Muscle layer of colon (tissue), 2 donors: ENCODE measurements around the gene RRP1B.

Source experiments
- H3K27ac ChIP-seq: one replicate; pipeline ENCODE4 v1.7.0; 2013; ENCODE audit warnings: low read depth, mild to moderate bottlenecking, low read length, moderate library complexity
- H3K27me3 ChIP-seq, 2 donors: one replicate each; pipeline ENCODE4 v1.7.0; 2013; ENCODE audit warnings: low read length in 2 of 2, mild to moderate bottlenecking in 2 of 2; ENCODE audit not compliant: insufficient read depth in 2 of 2, control insufficient read depth in 1 of 2
- H3K36me3 ChIP-seq: one replicate; pipeline ENCODE4 v1.7.0; 2013; ENCODE audit warnings: mild to moderate bottlenecking, low read length; ENCODE audit not compliant: insufficient read depth
- H3K4me1 ChIP-seq: one replicate; pipeline ENCODE4 v1.7.0; 2013; ENCODE audit warnings: mild to moderate bottlenecking, low read length; ENCODE audit not compliant: insufficient read depth
- H3K4me3 ChIP-seq, 2 donors: one replicate each; pipeline ENCODE4 v1.7.0; 2013; ENCODE audit warnings: low read length in 2 of 2, low read depth in 1 of 2, mild to moderate bottlenecking in 1 of 2, moderate library complexity in 1 of 2
- H3K9ac ChIP-seq: one replicate; pipeline ENCODE4 v1.7.0; 2013; ENCODE audit warnings: low read length
- H3K9me3 ChIP-seq: one replicate; pipeline ENCODE4 v1.7.0; 2013; ENCODE audit warnings: mild to moderate bottlenecking, low read length
- donor health status: abdominal sarcoma.
- donor health status: Adenocarcinoma of cecum.

RRP1B gene

GRCh38 chr21:43624339-43624738 lies 35.0 kb upstream of the RRP1B start:
- Histone ChIP-seq H3K9me3 (peaks cover 5% of the 10 kb centered on the region), H3K4me3 (no peak overlapping the region), H3K36me3 (no peaks in the 10 kb centered on the region), H3K27me3 (no peaks in the 10 kb centered on the region), H3K27ac (no peak overlapping the region), H3K4me1 (no peaks in the 10 kb centered on the region), H3K9ac (no peak overlapping the region)

- no peaks in the 10 kb centered on the region for H3K9me3 ChIP-seq
- H3K27ac ChIP-seq = no peak overlapping the region
- H3K27me3 ChIP-seq = no peaks in the 10 kb centered on the region
- no peaks in the 10 kb centered on the region for H3K36me3 ChIP-seq
- H3K9ac ChIP-seq = no peak overlapping the region
- H3K4me1 ChIP-seq = no peaks in the 10 kb centered on the region
- H3K4me3 ChIP-seq = no peak overlapping the region
Observed at GRCh38 chr21:43626390-43626789, 33.0 kb upstream of the RRP1B start.

DNA sequence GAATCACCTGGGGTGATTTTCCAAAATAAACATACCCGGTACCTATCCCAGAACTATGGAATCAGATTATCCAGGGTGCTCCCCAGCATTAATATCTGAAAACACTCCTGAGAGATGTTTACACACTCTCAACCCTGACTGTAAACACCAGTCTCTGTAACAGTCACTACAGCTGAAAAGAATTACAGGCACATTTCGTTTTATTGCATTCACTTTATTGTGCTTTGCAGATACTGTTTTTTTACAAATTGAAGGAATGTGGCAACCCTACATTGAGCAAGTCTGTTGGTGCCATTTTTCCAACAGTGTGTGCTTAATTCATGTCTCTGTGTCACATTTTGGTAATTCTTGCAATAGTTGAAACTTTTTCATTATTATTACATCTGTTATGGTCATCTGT lies 31.8 kb upstream of the RRP1B start:
- Histone ChIP-seq H3K27ac (no peak overlapping the region), H3K4me3 (no peak overlapping the region), H3K4me1 (no peaks in the 10 kb centered on the region), H3K9me3 (no peaks in the 10 kb centered on the region), H3K9ac (no peak overlapping the region), H3K36me3 (no peaks in the 10 kb centered on the region), H3K27me3 (no peaks in the 10 kb centered on the region)

- no peaks in the 10 kb centered on the region for H3K36me3 ChIP-seq
- no peak overlapping the region for H3K9ac ChIP-seq
- no peaks in the 10 kb centered on the region for H3K4me1 ChIP-seq
- no peaks in the 10 kb centered on the region for H3K27me3 ChIP-seq
- no peak overlapping the region for H3K4me3 ChIP-seq
- H3K27ac ChIP-seq = no peak overlapping the region
- H3K9me3 ChIP-seq = no peaks in the 10 kb centered on the region
Observed at GRCh38 chr21:43631411-43632107, 27.8 kb upstream of the RRP1B start.

DNA sequence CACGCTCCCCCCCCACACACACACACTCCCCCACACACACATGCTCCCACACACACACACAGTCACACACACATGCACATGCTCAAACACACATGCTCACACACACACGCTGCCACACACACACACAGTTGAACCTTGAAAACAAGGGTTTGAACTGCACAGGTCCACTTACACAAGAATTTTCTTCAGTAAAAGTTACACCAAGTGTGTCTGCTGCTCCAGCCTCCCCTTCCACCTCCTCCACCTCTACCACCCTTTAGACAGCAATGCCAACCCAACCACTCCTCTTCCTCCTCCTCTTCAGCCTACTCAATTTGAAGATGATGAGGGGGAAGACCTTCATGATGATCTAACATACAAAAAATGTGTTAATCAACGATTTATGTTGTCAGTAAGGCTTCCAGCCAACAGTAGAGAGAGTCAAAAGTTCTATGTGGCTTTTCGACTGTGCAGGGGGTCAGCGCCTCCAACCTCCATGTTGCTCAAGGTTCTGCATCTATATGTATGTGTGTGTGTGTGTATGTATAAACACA lies 26.9 kb upstream of the RRP1B start:
- H3K4me3 ChIP-seq = no peak overlapping the region
- H3K9ac ChIP-seq = no peak overlapping the region
- no peaks in the 10 kb centered on the region for H3K9me3 ChIP-seq
- no peaks in the 10 kb centered on the region for H3K36me3 ChIP-seq
- H3K27me3 ChIP-seq = no peaks in the 10 kb centered on the region
- H3K27ac ChIP-seq = no peak overlapping the region
- no peaks in the 10 kb centered on the region for H3K4me1 ChIP-seq

GRCh38 chr21:43634618-43635017 lies 24.7 kb upstream of the RRP1B start:
- no peaks in the 10 kb centered on the region for H3K4me1 ChIP-seq
- H3K27me3 ChIP-seq = no peaks in the 10 kb centered on the region
- H3K9ac ChIP-seq = no peak overlapping the region
- no peaks in the 10 kb centered on the region for H3K9me3 ChIP-seq
- no peak overlapping the region for H3K27ac ChIP-seq
- H3K4me3 ChIP-seq = no peak overlapping the region
- H3K36me3 ChIP-seq = no peaks in the 10 kb centered on the region

DNA sequence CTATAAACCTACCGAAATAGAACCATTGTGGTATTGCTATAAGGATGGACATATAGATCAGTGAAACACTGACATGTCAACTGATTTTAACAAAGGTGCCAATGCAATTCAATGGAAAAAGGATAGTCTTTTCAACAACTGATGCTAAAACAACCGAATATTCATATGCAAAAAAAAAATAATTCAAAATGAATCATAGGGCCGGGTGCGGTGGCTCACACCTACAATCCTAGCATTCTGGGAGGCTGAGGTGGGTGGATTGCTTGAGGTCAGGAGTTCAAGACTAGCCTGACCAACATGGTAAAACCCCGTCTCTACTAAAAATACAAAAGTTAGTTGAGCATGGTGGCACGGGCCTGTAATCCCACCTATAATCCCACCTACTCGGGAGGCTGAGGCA lies 23.9 kb upstream of the RRP1B start:
- Histone ChIP-seq H3K27ac (no peak overlapping the region), H3K9ac (no peak overlapping the region), H3K9me3 (no peaks in the 10 kb centered on the region), H3K4me3 (no peak overlapping the region), H3K4me1 (no peaks in the 10 kb centered on the region), H3K27me3 (no peaks in the 10 kb centered on the region), H3K36me3 (no peaks in the 10 kb centered on the region)

GRCh38 chr21:43637530-43638158 lies 21.7 kb upstream of the RRP1B start:
- H3K9ac ChIP-seq = no peak overlapping the region
- no peak overlapping the region for H3K4me3 ChIP-seq
- H3K36me3 ChIP-seq = no peaks in the 10 kb centered on the region
- H3K27ac ChIP-seq = no peak overlapping the region
- no peaks in the 10 kb centered on the region for H3K9me3 ChIP-seq
- H3K4me1 ChIP-seq = no peaks in the 10 kb centered on the region
- no peaks in the 10 kb centered on the region for H3K27me3 ChIP-seq

DNA sequence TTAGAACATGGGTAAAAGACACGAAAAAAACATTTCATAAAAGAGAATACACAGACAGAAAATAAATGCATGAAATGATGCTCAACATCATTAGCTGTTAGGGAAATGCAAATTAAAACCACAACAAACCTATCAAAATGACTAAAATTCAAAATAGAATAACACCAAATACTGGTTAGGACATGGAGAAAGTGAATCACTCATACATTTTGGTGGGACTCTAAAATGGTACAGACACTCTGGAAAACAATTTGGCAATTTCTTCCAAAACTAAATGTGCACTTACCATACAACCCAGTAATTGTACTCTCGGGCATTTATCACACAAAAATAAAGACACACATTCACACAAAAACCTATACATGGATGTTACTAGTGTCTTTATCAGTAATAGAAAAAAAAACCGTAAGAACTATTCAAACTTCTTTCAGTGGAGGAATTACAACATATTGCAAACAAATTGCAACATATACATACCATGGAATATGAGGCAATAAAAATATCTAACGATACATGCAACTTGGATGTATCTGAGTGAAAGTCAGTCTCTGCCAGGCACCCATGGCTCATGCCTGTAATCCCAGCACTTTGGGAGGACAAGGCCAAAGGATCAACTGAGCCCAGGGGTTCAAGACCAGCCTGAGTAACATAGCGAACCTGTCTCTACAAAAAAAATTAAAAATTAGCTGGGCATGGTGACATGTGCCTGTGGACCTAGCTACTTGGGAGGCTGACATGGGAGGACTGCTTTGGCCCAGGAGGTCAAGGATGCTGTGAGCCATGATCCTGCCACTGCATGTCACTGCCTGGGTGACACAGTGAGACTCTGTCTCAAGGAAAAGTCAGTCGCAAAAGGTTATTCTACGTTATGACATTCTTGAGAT lies 19.6 kb upstream of the RRP1B start:
- no peaks in the 10 kb centered on the region for H3K4me1 ChIP-seq
- H3K27ac ChIP-seq = no peak overlapping the region
- H3K9me3 ChIP-seq = no peaks in the 10 kb centered on the region
- no peak overlapping the region for H3K4me3 ChIP-seq
- H3K36me3 ChIP-seq = no peaks in the 10 kb centered on the region
- H3K9ac ChIP-seq = no peak overlapping the region
- no peaks in the 10 kb centered on the region for H3K27me3 ChIP-seq

- Histone ChIP-seq H3K9me3 (no peaks in the 10 kb centered on the region), H3K9ac (no peak overlapping the region), H3K4me3 (no peak overlapping the region), H3K27ac (no peak overlapping the region), H3K36me3 (no peaks in the 10 kb centered on the region), H3K4me1 (peaks cover 5% of the 10 kb centered on the region), H3K27me3 (no peaks in the 10 kb centered on the region)
Observed at GRCh38 chr21:43640400-43640799, 19.0 kb upstream of the RRP1B start.

DNA sequence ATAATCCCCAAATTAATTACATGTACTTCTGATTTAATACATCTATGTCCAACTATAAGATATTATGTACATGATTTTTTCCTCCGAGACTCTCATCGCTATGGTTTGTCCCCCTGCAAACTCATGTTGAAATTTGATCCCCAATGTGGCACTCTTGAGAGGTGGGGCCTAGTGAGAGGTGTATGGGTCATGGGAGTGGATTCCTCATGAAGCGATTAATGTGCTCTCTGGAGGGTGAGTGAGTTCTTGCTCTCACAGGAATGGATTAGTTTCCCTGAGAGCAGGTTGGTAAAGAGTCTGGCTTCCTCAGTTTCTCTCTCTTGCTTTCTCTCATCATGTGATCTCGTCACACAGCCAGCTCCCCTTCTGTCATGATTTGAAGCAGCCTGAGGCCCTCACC lies 16.2 kb upstream of the RRP1B start:
- H3K36me3 ChIP-seq = no peaks in the 10 kb centered on the region
- H3K9me3 ChIP-seq = no peaks in the 10 kb centered on the region
- H3K27me3 ChIP-seq = no peaks in the 10 kb centered on the region

More for the DNA sequence above, 16.2 kb upstream of the RRP1B start:
- Histone ChIP-seq H3K4me3 (no peak overlapping the region), H3K27ac (no peak overlapping the region), H3K9ac (no peak overlapping the region), H3K4me1 (peaks cover 16% of the 10 kb centered on the region)
